Measurements from ENCODE around the gene RAD51B. TPM values are rescaled to one million over a fixed set of nuclear protein-coding genes. Genes with fewer than 3 reads are reported as not detected.

RAD51B gene
- total and polyA plus RNA-seq, 2 of the 13 experiments (the other 11 are each of a cell fraction or from before 2014, with no cell fraction given) = 7.0 to 9.5 TPM

DNA sequence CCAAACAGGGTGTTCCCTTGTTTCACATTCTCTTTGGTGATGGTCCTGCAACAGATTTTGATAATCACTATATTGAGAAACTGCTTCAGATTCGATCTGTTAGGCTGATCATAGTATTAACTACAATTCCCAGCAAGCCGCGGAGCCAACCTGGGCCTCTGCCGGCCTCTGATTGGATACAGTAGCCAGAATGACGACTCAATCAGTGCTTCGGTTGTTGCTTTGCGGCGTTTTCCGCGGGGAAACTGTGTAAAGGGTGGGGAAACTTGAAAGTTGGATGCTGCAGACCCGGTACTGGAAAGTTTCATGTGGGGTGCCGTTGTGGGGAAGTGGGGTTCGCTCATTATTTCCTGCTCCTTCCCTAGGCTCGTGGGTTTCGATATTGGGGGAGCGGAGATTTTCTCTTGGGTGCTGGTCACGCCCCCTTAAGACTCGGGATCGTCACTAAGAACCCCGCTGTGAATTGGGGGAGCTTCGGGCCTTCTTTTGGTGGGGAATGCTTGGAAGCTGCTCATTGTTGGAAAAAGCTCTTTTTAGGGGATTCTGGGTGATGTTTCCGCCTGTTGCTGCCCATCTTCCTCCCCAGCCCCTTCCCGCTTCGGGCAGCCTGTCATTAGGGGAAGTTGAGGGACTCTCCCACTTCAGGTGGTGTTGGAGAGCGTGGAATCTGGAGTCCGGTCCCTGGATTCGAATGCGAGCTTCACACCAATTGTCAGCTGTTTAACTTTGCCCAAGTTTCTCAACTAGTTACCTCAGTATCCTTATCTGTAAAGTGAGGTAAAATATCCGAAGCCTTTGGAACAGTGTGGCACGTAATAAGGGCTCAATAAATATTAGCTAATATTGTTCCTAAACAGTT is at the start of gene RAD51B (continued):
- TF ChIP-seq KDM4B (CRISPR knock-in tag; IDR thresholded peaks at IDR 0.05) (no peak), SPEN (CRISPR knock-in tag; IDR thresholded peaks at IDR 0.05; ENCODE audit: low read depth) (no peak), ZNF138 (CRISPR knock-in tag; IDR thresholded peaks at IDR 0.05; ENCODE audit: low read depth) (no peak), ZFP36 (IDR thresholded peaks at IDR 0.05; ENCODE audit: borderline replicate concordance, low read depth, low read length, partially characterized antibody) (no peak), NPAS2 (CRISPR knock-in tag; IDR thresholded peaks at IDR 0.05; ENCODE audit: borderline replicate concordance) (no peak), ZNF577 (CRISPR knock-in tag; IDR thresholded peaks at IDR 0.05; ENCODE audit: borderline replicate concordance, low read depth) (no peak), ZNF569 (CRISPR knock-in tag; IDR thresholded peaks at IDR 0.05; ENCODE audit: borderline replicate concordance) (no peak), THRA (CRISPR knock-in tag; IDR thresholded peaks at IDR 0.05; ENCODE audit: borderline replicate concordance) (no peak), SRSF9 (IDR thresholded peaks at IDR 0.05; ENCODE audit: borderline replicate concordance, insufficient read depth, low read depth, low read length, poor library complexity, severe bottlenecking) (no peak), ZC3H13 (CRISPR knock-in tag; IDR thresholded peaks at IDR 0.05) (no peak), NFYB (CRISPR knock-in tag; IDR thresholded peaks at IDR 0.05) (peak; percentile 98), ZSCAN9 (CRISPR knock-in tag; IDR thresholded peaks at IDR 0.05; ENCODE audit: borderline replicate concordance) (no peak), ZNF570 (CRISPR knock-in tag; IDR thresholded peaks at IDR 0.05; ENCODE audit: borderline replicate concordance) (no peak)
- TF ChIP-seq, protein P1, sequence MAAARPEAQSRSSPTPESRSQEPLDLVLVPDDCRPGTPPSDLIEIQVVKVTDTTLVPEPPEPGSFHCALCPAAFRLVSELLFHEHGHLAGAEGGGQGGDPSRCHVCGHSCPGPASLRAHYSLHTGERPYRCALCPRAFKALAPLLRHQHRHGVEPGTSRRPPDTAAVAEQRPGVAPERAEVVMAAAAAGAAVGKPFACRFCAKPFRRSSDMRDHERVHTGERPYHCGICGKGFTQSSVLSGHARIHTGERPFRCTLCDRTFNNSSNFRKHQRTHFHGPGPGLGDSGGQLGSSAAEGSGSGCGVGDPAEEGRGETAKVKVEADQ (CRISPR knock-in tag; IDR thresholded peaks at IDR 0.05; ENCODE audit: borderline replicate concordance) = no peak

Measured in HepG2 (cell line).